HG03066 (cell line): Measurements from ENCODE around the gene ERICH4.
"Not testable (repeated sequence)": the region's sequence is repeated elsewhere in the genome, so short reads cannot be mapped to it uniquely, and the experiment has no call there.

Source experiments
- ATAC-seq: cut with Tn5 transposase; IDR thresholded peaks from one replicate; pipeline ENCODE4 v1.9.1; 2021; ENCODE audit warnings: low read depth; ENCODE audit not compliant: unreplicated experiment

ERICH4 gene

DNA sequence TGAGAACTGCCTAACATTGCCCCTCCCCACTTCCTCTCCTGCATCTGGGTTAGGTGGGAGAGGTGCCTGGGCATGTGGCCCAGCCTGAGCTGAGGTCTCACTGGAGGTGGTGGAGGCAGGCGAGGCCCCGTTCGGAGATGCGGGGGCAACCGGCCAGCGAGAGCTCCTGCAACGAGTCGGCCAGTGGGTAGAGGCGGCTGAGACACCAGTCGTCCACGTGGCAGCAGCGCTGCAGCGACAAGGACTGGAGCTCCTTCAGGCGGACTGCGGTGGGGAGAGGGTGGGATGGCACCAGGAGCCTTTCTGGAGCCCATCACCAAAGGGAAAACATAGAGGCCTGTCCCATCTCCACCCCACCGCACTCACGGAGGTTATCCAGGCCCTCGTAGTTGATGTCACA, 9.8 kb upstream of the ERICH4 start:
- no peak for ATAC-seq

DNA sequence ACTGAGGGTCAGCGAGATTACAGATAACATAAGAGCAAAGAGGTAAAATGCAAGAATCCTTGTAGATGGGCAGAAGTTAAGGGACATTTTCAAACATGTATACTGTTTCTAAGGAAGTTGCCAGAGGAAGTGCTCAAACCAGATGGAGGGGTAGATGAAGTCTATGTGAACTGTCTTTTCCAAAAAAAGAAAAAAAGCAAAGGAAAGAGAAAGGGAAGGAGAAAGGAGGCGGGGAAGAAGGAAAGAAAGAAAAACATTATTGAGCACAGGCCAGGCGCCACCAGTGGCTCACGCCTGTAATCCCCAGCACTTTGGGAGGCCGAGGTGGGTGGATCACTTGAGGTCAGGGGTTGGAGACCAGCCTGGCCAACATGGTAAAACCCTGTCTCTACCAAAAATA, 8.5 kb upstream of the ERICH4 start:
- no peak for ATAC-seq

DNA sequence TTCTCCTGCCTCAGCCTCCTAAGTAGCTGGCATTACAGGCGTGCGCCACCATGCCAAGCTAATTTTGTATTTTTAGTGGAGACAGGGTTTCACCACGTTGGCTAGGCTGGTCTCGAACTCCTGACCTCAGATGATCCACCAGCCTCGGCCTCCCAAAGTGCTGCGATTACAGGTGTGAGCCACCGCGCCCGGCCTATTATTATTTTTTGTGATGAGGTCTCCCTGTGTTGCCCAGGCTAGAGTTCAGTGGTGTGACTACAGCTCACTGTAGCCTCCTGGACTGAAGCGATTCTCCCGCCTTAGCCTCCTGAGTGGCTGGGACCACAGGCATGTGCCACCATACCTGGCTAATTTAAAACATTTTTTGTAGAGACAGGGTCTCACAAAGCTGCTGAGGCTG, 7.6 kb upstream of the ERICH4 start:
- not testable (repeated sequence) for ATAC-seq

DNA sequence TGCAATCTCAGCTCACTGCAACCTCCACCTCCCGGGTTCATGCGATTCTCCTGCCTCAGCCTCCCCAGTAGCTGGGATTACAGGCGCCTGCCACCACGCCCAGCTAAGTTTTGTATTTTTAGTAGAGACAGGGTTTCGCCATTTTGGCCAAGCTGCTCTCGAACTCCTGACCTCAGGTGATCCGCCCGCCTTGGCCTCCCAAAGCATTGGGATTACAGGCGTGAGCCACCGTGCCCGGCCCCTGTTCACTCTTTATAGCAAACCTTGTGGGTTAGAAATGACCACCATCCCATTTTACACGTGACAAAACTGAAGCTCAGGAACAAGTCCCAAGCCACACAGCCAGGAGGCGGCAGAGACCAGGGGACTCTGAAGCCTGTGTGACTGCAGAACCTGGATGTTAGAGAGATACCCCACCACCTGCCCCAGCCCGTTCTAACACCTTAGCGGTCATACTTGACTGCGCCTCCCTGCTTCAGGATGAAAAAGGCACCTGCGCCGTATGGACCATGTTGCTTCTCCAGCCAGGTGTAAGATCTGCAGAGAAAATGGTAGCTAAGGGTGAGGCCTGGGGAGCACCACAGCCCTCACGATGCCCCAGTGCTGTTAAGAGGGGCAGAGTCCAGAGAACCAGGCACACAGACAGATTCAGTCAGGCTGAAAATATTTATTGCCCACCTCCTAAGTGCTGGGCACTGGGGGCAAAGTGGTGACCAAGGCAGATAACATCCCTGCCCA, 6.9 kb upstream of the ERICH4 start:
- no peak for ATAC-seq

DNA sequence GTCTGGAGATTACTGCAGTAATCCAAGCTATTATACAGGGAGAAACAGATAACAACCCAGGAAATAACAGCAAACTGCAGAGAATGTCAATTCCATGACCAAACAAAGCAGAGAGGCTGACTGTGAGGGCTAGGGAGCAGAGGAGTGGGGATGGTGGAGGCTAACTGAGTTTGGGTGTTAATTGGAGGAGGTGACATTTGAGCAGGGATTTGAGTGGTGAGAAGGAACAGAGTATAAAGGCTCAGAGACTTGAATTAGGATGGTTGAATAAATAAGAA, 6.3 kb upstream of the ERICH4 start:
- ATAC-seq: no peak

DNA sequence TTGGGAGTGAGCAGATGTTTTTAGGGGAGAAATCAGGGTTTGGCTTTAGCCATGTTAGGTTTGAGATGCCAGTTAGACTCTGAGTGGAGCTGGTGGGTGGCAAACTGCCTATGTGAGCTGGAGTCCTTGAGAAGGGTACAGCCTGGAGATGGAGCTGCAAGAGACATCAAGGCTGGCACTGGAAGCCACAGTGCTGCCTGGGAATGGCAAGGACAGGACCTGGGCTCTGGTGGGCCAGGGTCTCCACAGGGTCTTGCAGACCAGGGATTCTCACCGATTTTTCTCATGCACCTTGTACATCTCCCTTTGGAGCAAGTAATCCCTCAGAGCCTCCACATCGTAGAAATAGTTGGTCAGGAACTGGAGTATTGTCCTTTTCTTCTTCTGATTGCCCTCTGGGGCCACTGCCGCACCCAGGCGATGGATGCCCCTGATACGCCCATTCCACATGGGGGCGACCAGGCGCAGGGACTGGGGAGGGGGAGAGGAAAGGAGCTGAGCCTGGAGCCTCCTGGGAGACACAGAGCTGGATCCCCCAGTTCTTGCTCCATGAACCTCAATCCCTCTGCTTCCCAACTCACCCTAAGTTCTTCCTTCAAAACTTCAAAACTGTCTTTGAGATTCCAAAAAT, 4.9 kb upstream of the ERICH4 start:
- ATAC-seq: no peak

DNA sequence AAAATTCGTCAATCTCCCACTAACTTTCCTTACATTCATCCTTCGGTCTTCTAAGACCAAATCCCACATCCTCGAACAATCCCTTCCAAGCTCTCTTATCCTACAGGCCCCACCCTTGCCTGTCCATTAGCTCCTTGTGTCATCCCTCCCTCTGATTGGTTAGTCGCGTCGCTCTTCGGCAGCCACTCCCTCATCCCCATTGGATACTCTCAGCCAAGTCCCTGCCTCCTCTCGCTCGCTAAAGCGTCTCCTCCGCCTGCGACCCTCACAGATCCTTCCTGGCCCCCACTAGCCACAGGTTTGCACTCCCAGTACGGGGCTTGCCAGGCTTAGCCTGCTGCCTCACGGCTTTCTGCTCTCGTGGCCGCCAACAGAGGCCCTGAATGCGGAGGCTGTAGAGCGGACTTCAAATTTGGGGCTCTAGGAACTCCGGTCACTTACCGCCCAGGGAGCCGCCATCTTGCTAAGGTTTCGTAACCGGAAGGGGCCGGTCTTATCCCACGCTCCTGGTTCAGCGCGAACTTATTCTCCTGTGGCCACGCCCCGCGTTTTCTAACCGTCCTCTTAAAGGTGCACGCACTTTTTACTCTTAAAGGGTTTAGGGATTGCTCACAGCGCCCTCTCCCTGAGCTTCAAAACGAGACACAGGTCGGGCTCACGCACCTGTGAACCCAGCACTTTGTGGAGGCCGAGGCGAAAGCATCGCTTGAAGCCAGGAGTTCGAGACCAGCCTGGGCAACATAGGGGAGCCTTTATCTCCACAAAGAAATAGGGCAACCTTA, 3.3 kb upstream of the ERICH4 start, which contains the start of gene DMAC2:
TSS of gene DMAC2 (minus strand) at position 472 of the 782 bp plus-strand sequence. CDS start at position 459, 13 bp downstream.
- ATAC-seq: peak; percentile 89

DNA sequence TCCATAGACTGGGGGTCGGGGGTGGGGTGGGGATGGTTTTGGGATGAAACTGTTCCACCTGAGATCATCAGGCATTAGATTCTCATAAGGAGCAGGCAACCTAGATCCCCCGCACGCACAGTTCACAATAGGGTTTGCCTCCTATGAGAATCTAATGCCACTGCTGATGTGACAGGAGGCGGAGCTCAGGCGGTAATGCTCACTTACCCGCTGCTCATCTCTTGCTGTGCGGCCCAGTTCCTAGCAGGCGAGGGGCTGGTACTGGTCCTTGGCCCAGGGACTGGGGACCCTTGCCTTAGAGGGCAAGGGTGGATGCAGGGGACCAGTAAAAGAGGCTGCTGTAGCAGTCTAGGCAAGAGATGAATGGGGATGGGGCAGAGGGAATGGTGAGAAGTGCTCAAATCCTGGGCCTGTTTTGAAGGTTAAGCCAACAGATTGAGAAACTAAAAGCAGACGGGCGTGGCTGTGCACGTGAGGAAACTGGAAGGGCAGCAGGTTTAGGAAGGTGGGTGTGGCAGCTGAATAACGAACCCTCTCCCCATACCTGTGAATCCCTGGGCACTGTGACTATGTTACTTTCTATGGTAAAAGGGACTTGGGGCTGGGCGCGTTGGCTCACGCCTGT, 1.5 kb upstream of the ERICH4 start:
- ATAC-seq: no peak

DNA sequence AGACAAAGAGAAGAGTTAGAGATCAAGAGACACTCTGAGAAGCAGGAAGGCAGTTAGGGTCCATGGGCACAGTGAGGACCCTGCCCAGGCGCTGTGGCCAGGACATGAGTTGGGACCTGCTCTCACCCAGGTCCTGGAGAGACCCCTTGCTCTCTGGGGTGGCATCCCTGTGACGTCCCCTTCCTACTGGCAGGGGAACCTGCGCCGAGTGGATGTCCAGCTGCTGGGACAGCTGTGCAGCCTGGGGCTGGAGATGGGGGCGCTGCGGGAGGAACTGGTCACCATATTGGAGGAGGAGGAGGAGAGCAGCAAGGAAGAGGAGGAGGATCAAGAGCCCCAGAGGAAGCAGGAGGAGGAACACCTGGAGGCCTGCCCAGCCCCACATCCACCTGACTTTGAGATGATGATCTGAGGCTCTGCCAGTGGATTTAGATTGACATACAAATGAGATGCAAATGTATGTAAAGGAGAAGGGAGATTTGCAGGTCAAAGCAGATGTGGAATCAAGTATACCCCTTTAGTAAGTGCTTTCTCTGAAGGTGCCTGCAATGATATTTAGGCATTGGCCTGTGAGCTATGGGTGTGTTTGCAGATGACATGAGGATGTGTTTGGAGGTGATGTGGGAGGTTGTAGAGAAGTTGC, 978 bp downstream of the ERICH4 start:
- no peak for ATAC-seq

DNA sequence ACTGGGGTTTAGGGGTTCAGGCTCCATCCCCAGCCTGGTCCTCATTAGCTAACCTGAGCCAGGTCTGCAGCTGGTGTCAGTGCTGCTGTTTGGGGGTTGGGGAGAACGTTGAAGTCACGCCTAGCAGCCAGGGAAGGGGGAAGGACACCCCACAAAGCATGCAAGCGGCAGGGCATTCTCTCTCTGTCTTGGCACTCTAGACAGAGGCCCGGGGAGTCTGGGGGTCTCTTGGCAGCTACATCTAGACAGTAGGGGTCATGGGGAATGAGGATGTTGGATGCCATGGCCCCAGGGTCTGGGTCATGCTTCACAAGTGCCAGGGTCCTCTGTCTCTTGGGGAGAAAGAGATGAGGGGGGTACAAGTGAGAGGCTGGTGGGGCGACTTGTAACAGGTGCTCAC, 2.6 kb downstream of the ERICH4 start:
- no peak for ATAC-seq

DNA sequence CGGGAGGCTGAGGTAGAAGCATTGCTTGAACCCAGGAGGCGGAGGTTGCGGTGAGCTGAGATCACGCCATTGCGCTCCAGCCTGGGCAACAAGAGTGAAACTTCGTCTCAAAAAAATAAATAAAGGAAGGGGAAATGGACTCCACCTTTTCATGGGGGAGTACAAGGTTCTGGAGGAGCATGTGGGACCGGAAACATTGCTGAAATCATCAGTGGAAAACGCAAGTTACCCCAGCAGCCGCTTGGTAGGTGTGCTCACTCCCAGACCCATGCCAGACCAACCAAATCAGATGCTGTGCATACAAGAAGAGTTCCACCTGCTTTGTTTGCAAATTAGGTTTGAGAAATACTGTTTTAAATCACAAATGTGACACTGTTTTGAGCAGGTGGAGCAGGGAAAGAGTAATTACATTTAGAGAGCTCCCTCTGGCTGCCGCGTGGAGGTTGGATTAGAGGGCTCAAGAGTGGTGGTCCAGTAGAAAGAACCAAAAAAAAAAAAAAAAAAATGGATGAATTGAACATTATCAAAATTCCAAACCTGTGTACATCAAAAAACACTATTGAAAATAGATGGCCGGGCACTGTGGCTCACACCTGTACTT, 4.9 kb downstream of the ERICH4 start:
- ATAC-seq: no peak

DNA sequence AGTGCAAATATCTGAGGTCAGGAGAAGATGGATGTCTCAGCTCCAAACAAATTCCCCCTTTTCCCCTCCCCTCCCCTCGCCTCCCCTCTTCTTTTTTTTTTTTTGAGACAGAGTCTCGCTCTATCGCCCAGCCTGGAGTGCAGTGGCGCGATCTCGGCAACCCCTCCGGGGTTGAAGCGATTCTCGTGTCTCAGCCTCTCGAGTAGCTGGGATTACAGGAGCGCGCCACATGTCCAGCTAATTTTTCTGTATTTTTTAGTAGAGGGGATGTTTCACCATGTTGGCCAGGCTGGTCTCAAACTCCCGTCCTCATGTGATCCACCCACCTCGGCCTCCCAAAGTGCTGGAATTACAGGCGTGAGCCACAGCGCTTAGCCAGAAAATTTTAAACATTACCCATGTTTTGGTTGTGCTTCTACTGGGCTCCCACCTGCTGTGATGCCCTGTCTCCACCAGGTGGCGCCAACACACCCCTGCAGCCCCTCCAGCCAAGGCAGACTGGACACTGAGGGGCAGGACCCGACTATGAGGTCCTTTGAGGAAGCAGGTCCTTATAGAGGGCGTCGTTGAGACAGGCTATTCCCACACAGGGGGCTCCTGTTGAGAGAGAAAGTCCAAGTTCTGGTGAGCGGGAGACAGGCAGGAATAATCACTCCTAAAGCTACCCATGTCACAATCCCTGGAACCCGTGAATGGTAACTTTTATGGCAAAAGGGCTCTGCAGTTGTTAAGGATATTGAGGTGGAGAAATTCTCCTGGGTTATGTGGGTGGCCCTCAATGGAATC, 6.3 kb downstream of the ERICH4 start:
- ATAC-seq: no peak

DNA sequence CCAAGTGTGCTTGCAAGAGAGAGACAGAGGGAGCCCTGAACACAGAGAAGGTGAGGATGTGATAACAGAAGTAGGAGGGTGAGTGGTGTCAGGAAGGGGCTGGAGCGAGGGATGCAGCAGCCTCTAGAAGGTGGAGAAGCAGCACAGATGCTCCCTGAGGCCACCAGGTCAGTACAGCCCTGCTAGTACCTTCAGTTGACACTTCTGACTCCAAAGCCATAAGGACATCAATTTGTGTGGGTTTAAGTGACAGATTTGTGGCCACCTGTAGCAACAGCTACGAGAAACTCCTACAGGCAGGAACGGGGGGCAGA, 6.9 kb downstream of the ERICH4 start:
- ATAC-seq: no peak

DNA sequence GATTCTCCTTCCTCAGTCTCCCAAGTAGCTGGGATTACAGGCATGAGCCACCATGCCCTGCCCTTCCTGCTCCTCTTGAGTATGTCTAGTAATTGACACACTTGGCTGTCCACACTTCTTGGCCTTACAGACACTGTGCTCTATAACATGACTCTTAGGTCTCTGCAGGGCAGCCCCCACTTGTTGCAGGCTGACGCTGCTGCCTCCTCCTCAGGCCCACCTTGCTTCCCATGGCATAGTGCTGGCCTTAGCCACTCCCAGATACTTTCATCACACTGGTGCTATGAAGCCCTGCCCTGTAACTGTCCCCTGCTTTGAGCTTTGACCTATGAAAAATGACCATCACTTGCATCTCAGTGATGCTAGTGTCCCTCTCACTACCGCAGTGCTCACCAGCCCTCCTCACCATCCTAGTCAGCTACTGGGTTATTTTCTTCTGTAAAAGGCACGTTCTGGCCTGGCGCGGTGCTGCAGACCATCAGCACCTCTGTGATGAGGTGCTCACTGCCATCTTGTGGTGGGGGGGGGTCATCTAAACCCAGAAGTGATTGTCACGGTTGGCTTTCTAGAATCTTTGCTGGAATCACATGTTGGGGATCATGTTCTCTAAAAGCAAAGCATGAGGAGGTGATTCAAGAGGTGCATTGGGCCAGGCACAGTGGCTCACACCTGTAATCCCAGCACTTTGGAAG, 9.8 kb downstream of the ERICH4 start:
- ATAC-seq: no peak

DNA sequence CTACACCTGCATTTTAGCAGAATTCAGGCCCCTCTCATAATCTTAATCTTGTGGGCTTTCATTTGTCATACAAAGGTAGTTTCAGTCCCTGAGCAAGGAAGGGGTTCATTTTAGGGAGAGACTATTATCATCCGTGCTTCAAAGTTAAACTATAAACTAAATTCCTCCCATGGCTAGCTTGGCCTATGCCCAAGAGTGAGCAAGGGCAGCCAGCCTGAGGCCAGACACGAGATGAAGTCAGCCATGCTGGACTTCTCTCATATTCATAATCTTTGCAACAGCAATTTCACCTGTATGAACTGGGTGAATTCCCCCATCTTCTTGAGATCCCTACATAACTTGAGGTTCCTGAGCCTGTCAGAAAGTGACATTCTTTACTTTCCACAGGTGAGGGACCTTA, 13.0 kb downstream of the ERICH4 start:
- no peak for ATAC-seq

DNA sequence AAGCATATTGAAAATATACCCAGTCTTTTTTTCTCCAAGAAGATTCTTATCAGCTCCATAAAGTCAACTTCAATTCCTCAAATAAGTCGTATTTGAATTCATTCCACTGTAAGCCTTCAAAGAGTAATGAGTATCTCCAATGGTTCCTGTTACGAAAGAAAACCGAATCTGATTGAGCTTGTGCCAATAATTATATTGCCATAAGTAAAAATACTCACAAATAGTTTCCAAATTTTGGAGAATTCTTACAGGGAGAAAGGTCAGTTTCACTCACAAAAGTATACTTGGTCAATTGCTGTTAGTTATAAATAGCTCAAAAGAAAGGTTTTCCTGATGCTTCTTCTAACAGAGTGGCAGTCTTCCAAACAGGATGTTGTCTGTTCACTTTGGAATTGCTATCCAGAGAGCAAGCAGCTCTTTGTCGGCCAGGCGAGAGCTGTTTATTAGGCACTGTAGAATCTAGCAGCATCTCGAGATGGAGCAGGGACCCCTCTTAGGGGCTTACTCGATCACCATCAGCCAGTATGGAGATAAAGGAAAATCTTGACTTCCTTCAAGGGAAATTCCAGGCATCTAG, 13.5 kb downstream of the ERICH4 start:
- ATAC-seq: no peak

DNA sequence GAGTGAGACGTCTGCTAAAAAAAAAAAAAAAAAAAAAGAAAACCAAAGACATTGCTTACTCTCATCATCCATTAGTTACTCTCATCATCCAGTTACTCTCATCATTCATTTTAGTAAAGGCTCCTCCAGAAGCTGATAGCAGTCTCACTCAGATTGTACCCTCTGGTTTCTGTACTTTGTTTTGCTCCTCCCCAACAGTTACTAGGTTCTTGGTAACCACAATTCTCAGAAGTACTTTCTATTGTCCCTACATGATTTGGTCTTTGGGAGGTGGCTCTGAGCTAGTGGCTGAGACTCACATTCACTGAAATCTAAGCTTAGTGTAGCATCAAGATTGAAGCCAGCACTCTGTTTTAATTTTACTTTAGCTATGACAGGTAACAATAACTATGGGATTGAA, 14.3 kb downstream of the ERICH4 start:
- no peak for ATAC-seq

DNA sequence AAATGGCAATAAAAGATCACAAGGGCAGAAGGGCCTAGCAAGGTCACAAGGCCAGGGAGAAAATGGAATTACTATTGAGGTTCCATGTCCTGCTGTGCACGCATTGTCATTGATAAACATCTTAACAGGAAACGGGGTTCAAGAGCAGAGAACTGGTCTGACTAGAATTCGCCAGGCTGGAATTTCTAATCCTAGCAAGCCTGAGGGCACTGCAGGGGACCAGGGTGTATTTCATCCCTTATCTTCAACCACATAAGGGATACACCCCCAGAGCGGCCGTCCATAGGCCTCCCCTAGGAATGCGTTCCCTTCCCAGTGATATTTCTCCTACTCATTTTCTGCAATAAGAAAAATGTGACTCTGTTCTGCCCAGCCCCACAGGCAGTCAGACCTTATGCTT, 19.5 kb downstream of the ERICH4 start:
- ATAC-seq: no peak
